Osteocyte (in vitro differentiated cells): Measurements from ENCODE around the gene PIP5K1B. TPM values are rescaled to one million over a fixed set of nuclear protein-coding genes. Genes with fewer than 3 reads are reported as not detected.

ENCODE experiments used
- DNase-seq: peaks from one replicate; pipeline ENCODE4 v3.0.0; 2021; ENCODE audit warnings: mixed read lengths; ENCODE audit not compliant: unreplicated experiment; ENCODE audit errors: extremely low spot score
- H3K27ac Mint-ChIP-seq: one replicate; pipeline ENCODE4 v1.8.0; 2021; ENCODE audit warnings: mild to moderate bottlenecking, mixed read lengths; ENCODE audit not compliant: unreplicated experiment
- H3K27me3 Mint-ChIP-seq: one replicate; pipeline ENCODE4 v1.8.0; 2021; ENCODE audit warnings: mixed read lengths; ENCODE audit not compliant: unreplicated experiment
- H3K36me3 Mint-ChIP-seq: one replicate; pipeline ENCODE4 v1.8.0; 2021; ENCODE audit warnings: mixed read lengths; ENCODE audit not compliant: unreplicated experiment
- H3K4me1 Mint-ChIP-seq: one replicate; pipeline ENCODE4 v1.8.0; 2021; ENCODE audit warnings: mixed read lengths; ENCODE audit not compliant: unreplicated experiment
- H3K4me3 Mint-ChIP-seq: one replicate; pipeline ENCODE4 v1.8.0; 2021; ENCODE audit warnings: mild to moderate bottlenecking, moderate library complexity, mixed read lengths; ENCODE audit not compliant: unreplicated experiment
- H3K9me3 Mint-ChIP-seq: one replicate; pipeline ENCODE4 v1.8.0; 2021; ENCODE audit warnings: mixed read lengths; ENCODE audit not compliant: unreplicated experiment
- CTCF ChIP-seq: fragments of 200-600 bp; sonication (generic); IDR thresholded peaks from 2 replicates; pipeline ENCODE4 v1.5.0; 2021; ENCODE audit warnings: antibody characterized with exemption, mild to moderate bottlenecking, moderate library complexity
- total RNA-seq: library from RNA; stranded (reverse); gene quantifications from 2 replicates; pipeline ENCODE4 v1.2.1, GENCODE V29; 2021

PIP5K1B gene
- total RNA-seq, 1 donor from 2014 or later = not detected

- Mint-ChIP-seq H3K27me3 (no peaks in the 10 kb centered on the region), H3K4me1 (no peaks in the 10 kb centered on the region), H3K4me3 (no peak overlapping the region), H3K27ac (no peak overlapping the region), H3K36me3 (no peaks in the 10 kb centered on the region), H3K9me3 (no peaks in the 10 kb centered on the region)
- TF ChIP-seq CTCF = no peak
- no peak for DNase-seq
Observed at GRCh38 chr9:68920921-68921320, 215.9 kb downstream of the PIP5K1B start.

- Mint-ChIP-seq H3K4me3 (no peak overlapping the region), H3K9me3 (no peaks in the 10 kb centered on the region), H3K4me1 (no peaks in the 10 kb centered on the region), H3K27ac (no peak overlapping the region), H3K27me3 (peaks cover 2% of the 10 kb centered on the region), H3K36me3 (no peaks in the 10 kb centered on the region)
- no peak for DNase-seq
- TF ChIP-seq CTCF = no peak
Observed at GRCh38 chr9:68923480-68923879, 218.4 kb downstream of the PIP5K1B start.

- H3K27me3 Mint-ChIP-seq = peaks cover 2% of the 10 kb centered on the region
- H3K4me3 Mint-ChIP-seq = no peak overlapping the region
- no peaks in the 10 kb centered on the region for H3K4me1 Mint-ChIP-seq
- H3K9me3 Mint-ChIP-seq = no peaks in the 10 kb centered on the region
- no peak for DNase-seq
- no peak for TF ChIP-seq CTCF
- no peak overlapping the region for H3K27ac Mint-ChIP-seq
- no peaks in the 10 kb centered on the region for H3K36me3 Mint-ChIP-seq
Observed at GRCh38 chr9:68925175-68925574, 220.1 kb downstream of the PIP5K1B start.

GRCh38 chr9:68927165-68927564 lies 222.1 kb downstream of the PIP5K1B start:
- TF ChIP-seq CTCF = no peak
- DNase-seq = no peak
- Mint-ChIP-seq H3K27me3 (peaks cover 8% of the 10 kb centered on the region), H3K36me3 (no peaks in the 10 kb centered on the region), H3K9me3 (no peaks in the 10 kb centered on the region), H3K27ac (no peak overlapping the region), H3K4me3 (no peak overlapping the region), H3K4me1 (no peaks in the 10 kb centered on the region)

GRCh38 chr9:68931821-68932220 lies 226.8 kb downstream of the PIP5K1B start:
- Mint-ChIP-seq H3K4me3 (no peak overlapping the region), H3K36me3 (no peaks in the 10 kb centered on the region), H3K9me3 (no peaks in the 10 kb centered on the region), H3K27ac (no peak overlapping the region), H3K4me1 (no peaks in the 10 kb centered on the region), H3K27me3 (peaks cover 10% of the 10 kb centered on the region)
- no peak for TF ChIP-seq CTCF
- DNase-seq = no peak
